ENCODE results near the gene JOSD2. TPM values are rescaled to one million over a fixed set of nuclear protein-coding genes. Genes with fewer than 3 reads are reported as not detected.

Gene JOSD2
- total and polyA plus RNA-seq, 9 of the 15 experiments (the other 6 are each of a cell fraction or from before 2014, with no cell fraction given), result 0.06 to 14.4 (median 3.1) TPM

DNA sequence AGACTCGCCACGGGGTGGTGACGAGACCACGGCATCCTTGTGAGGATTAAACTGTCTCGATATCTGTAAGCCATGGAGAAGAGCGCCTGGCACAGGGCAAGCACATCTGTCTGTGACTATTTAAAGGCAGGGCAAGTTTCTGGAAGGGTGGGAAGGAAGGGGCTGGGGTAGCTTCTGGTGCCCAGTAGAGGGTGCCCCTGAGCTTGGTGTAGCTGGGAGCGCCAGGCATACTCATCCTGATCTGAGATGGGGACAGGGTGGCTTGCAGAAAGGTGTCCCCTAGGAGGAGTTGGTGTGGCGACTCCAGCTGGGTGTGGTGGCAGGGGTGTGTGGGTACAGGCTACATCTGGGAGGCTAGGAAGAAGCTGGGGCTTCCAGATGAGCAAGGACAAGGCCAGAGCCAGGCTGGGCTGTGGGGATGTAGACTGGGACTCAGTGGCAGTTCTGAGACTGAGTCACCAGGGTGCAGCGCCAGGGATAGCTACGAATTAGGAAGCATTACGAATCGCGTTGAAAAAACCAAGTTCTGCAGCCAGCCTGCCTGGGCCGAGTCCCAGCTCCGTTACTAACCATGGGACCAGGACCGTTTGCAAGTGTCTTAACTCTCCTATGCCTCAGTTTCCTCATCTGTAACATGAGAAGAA is 25.8 kb upstream of the JOSD2 start:
- H3K9me3 ChIP-seq (replicated peaks; ENCODE audit: control insufficient read depth, insufficient read depth, low read depth, low read length), result peaks cover 3% of the 10 kb centered on the region
- H3K4me3 ChIP-seq, result no peak overlapping the region
- no peak overlapping the region for H3K27ac ChIP-seq (ENCODE audit: extremely low read depth, low read depth, low read length)
- intact Hi-C loops (cut with micrococcal nuclease), result loop anchor here (1.0 to 10.0 kb wide), 6 partner anchors 20 to 386 kb away; no protein-coding TSS in a partner anchor
- CTCF ChIA-PET (ENCODE audit: low intra/inter-chr PET ratio), result interaction anchor here (0.7 to 1.8 kb wide), 4 partner anchors 122 to 247 kb away, joined by 3 to 12 read pairs (median 4); no protein-coding TSS in a partner anchor
- no peaks in the 10 kb centered on the region for H3K9me1 ChIP-seq (ENCODE audit: control insufficient read depth, insufficient read depth, low read length)
- no peaks in the 10 kb centered on the region for H3K79me2 ChIP-seq (ENCODE audit: control insufficient read depth, insufficient read depth, low read length)
- 57% methylated on average over 16 of the region's 16 CpGs for WGBS (ENCODE audit: insufficient coverage, low coverage, missing lambda C conversion rate)
- no peak overlapping the region for H3K4me2 ChIP-seq (ENCODE audit: insufficient read depth, low read length)
- BruUV-seq (replicated peaks), result no TSS peak
- POLR2A ChIA-PET, result interaction anchor here (0.8 to 1.0 kb wide), 2 partner anchors 25 to 373 kb away, joined by 3 read pairs; no protein-coding TSS in a partner anchor
- H2AFZ ChIP-seq (ENCODE audit: low read depth, low read length), result no peak overlapping the region
- in situ Hi-C loops (cut with MboI), result loop anchor here (10.0 kb wide), 1 partner anchor 378 kb away; the partner anchor contains the start of gene KLK4
- H4K20me1 ChIP-seq (replicated peaks; ENCODE audit: control insufficient read depth, insufficient read depth, low read length), result peaks cover 2% of the 10 kb centered on the region; the same call in 1 of the 2 replicates
- no peak for FAIRE-seq
- H3K9ac ChIP-seq (ENCODE audit: insufficient read depth in 1 of 2, low read depth in 2 of 2, low read length in 2 of 2), result no peak overlapping the region
- peaks cover 0 to 3% of the 10 kb centered on the region in 2 experiments; a peak in 1 of 5 replicates for H3K4me1 ChIP-seq (replicated peaks in 1 of 2; ENCODE audit: control insufficient read depth in 2 of 2, insufficient read depth in 2 of 2, low read length in 2 of 2)
- H3K27me3 ChIP-seq (ENCODE audit: control insufficient read depth in 2 of 2, insufficient read depth in 2 of 2, low read length in 2 of 2), result peaks cover 0 to 5% of the 10 kb centered on the region in 2 experiments; a peak in 1 of 5 replicates
- H3K36me3 ChIP-seq (ENCODE audit: control insufficient read depth, insufficient read depth, low read length), result no peaks in the 10 kb centered on the region
- no peak for DNase-seq (ENCODE audit: extremely low read depth in 1 of 4, low spot score in 3 of 4)
- ATAC-seq, result peak; percentile 59
- no peak for TF ChIP-seq CBX2 (IDR thresholded peaks at IDR 0.05; ENCODE audit: insufficient read depth, low read length, poor library complexity, severe bottlenecking)
- TF ChIP-seq HNRNPL (IDR thresholded peaks at IDR 0.05; ENCODE audit: low read depth, low read length), result no peak
- no peak for TF ChIP-seq ESRRA (IDR thresholded peaks at IDR 0.05; ENCODE audit: borderline replicate concordance, low read depth)
- TF ChIP-seq RFX1 (IDR thresholded peaks at IDR 0.05), result no peak
- TF ChIP-seq, protein P1, sequence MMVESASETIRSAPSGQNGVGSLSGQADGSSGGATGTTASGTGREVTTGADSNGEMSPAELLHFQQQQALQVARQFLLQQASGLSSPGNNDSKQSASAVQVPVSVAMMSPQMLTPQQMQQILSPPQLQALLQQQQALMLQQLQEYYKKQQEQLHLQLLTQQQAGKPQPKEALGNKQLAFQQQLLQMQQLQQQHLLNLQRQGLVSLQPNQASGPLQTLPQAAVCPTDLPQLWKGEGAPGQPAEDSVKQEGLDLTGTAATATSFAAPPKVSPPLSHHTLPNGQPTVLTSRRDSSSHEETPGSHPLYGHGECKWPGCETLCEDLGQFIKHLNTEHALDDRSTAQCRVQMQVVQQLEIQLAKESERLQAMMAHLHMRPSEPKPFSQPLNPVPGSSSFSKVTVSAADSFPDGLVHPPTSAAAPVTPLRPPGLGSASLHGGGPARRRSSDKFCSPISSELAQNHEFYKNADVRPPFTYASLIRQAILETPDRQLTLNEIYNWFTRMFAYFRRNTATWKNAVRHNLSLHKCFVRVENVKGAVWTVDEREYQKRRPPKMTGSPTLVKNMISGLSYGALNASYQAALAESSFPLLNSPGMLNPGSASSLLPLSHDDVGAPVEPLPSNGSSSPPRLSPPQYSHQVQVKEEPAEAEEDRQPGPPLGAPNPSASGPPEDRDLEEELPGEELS (CRISPR knock-in tag; IDR thresholded peaks at IDR 0.05; ENCODE audit: borderline replicate concordance), result no peak
- TF ChIP-seq, protein P2, sequence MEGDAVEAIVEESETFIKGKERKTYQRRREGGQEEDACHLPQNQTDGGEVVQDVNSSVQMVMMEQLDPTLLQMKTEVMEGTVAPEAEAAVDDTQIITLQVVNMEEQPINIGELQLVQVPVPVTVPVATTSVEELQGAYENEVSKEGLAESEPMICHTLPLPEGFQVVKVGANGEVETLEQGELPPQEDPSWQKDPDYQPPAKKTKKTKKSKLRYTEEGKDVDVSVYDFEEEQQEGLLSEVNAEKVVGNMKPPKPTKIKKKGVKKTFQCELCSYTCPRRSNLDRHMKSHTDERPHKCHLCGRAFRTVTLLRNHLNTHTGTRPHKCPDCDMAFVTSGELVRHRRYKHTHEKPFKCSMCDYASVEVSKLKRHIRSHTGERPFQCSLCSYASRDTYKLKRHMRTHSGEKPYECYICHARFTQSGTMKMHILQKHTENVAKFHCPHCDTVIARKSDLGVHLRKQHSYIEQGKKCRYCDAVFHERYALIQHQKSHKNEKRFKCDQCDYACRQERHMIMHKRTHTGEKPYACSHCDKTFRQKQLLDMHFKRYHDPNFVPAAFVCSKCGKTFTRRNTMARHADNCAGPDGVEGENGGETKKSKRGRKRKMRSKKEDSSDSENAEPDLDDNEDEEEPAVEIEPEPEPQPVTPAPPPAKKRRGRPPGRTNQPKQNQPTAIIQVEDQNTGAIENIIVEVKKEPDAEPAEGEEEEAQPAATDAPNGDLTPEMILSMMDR (IDR thresholded peaks at IDR 0.05 in 2 of 3, conservative IDR thresholded peaks at IDR 0.05 in 1 of 3; ENCODE audit: insufficient read depth in 2 of 3, low read depth in 1 of 3, low read length in 3 of 3), result peak; percentile 31 to 48 (median 40); a peak in 4 of 6 replicates
- no peak for TF ChIP-seq CBFB (CRISPR knock-in tag; IDR thresholded peaks at IDR 0.05)
- TF ChIP-seq ZC3H4 (CRISPR knock-in tag; IDR thresholded peaks at IDR 0.05; ENCODE audit: borderline replicate concordance), result 0 out of 2 replicates have a peak, but pooled peaks have one; percentile 44
- TF ChIP-seq MTA1 (IDR thresholded peaks at IDR 0.05; ENCODE audit: borderline replicate concordance), result no peak
